GM18858 (cell line): ENCODE data around the gene CUEDC1.
A peak's percentile ranks its signal among the peaks of the same experiment; 100 is the strongest.
"Not testable (repeated sequence)": the region's sequence is repeated elsewhere in the genome, so short reads cannot be mapped to it uniquely, and the experiment has no call there.

ENCODE experiments used
- ATAC-seq: cut with Tn5 transposase; IDR thresholded peaks from one replicate; pipeline ENCODE4 v1.9.1; 2021; ENCODE audit not compliant: unreplicated experiment

The CUEDC1 gene

GRCh38 chr17:57940653-57941329 is 14.4 kb downstream of the CUEDC1 start:
- peak; percentile 45 for ATAC-seq

- no peak for ATAC-seq
Observed at GRCh38 chr17:57940231-57940630, 15.0 kb downstream of the CUEDC1 start.

- ATAC-seq, result peak; percentile 34
Observed at GRCh38 chr17:57939797-57940196, 15.4 kb downstream of the CUEDC1 start.

DNA sequence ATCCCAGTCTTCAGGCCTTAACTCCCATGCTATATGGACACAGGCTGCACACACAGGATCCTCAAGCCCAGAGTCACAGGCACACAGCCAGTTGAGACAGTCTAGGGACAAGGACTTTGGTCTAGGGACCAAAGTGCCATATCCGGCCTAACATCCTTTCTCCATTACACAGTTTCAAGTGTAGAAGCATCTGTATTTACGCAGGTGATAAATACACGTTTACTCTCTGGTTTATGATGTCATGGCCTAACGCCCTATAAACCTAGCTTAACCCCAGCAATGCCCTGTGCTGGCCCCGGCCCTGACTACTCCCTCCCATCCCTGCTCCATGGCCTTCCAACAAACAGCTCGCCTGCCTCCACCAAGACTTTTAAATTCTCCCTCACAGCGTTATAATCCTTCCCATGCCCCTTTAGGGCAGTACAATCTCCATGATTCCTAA is 17.1 kb downstream of the CUEDC1 start:
- no peak for ATAC-seq

- no peak for ATAC-seq
Observed at GRCh38 chr17:57937492-57937891, 17.7 kb downstream of the CUEDC1 start.

DNA sequence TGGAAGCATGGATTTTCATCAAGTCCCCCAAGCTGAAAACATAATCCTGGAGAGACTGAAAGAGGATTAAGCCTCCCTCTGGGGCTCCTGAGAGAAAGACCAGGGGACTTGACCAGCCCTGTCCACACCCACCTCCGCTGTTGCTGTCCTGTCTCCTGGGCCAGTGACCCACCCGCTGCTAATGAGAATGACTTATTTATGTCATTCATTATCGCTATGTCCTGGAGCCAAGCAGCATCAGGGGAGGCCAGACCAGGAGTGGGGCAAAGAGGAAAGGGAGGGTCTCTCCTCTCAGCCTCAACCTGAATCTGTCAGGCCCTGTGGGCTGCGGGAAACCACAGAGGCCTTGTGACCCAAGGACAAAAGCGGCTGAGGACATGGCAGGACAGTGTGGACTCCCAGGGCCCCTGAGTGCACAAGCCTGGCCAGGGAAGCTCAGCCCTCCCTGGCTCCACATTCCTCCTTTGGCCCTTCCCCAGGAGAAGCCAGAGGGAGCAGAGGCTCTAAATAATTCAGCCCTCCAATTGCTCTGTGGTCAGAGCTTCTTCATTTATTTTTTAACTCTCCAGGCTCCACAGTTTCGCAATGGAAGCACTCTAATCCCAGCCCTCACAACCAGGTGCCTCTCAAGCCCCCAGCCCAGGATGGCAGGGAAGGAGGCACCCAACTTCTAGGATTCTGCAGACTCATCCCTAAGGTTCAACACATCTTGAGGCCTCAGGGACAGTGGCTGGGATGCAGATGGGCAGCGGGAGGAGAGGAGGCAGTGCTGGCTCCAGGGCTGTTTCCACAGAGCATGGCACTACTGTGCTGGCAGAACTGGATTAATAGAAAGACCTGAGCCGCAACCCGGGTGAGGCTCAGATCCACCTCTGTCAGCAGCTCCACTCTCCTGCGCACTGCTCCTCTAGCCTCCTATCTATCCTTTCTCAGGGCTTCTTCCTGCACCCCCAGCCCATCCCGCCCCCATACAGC is 19.1 kb downstream of the CUEDC1 start:
- ATAC-seq, result no peak

- no peak for ATAC-seq
Observed at GRCh38 chr17:57931488-57932137, 23.6 kb downstream of the CUEDC1 start.

GRCh38 chr17:57930239-57930638 is 25.0 kb downstream of the CUEDC1 start:
- ATAC-seq, result no peak

GRCh38 chr17:57929386-57929785 is 25.8 kb downstream of the CUEDC1 start:
- no peak for ATAC-seq

DNA sequence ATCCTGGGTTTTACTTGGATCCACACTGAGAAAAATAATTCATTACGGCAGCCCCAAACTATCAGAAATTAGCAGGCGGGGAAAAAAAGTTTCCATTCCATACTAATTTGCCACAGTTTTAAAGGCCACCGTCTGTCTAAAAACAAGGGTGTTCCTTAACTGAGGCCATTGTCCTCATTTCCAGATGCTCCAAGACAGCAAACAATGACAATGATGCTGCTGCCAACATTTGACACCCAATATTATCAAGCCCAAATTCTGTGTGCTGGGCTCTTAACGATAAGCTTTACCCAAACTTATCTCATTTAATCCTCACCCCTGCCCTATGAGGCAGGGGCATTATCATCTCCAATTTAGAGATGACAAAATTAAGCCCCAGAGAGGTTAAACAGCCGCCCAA is 26.3 kb downstream of the CUEDC1 start:
- no peak for ATAC-seq

DNA sequence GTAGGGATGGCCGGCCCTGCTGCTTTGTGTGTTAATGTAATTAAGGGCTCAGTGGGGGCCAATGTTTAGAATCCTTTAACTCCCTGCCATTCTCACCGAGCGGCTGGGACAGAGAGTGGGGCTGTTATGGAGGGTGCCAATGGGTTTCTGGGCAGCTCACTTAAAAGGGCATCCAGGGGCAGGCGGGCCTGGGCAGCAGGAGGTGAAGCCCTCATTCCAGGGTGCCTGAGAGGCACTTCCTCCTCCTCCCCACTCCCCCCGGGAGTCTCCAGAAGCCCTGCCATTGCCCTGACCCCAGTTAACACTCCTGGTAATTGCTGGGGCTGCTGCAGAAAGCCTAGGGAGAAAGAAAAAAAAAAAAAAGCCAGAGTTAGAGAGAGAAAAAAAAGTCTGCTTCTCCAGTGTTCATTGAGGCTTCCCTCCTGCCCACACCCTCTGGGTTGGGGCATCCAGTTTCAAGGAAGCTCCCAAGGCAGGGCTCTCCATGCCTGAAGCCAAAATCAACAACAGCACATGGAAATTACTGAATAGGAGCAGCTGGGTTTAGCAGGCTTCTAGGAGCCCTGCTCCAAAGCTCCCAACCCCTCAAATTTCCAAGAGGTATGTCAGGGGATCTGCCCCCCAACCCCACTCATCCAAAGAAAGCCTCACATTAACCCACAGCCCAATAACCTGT is 28.0 kb downstream of the CUEDC1 start:
- no peak for ATAC-seq

DNA sequence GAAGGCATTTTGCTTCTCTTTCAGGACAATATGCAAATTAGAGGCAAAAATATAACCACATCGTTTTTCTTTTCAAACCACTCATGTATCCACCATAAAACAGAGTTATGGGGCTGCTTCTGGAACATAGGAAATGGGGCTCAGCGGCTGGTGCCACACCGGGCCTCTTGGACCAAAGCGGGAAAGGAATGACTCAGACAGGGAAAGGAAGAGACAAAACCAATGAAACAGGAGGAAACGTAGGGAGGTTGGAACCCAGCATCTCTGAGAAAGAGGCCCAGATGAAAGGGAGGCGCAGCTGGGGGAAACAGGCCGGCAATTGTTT is 28.5 kb downstream of the CUEDC1 start:
- ATAC-seq, result no peak

- no peak for ATAC-seq
Observed at GRCh38 chr17:57925361-57925990, 29.7 kb downstream of the CUEDC1 start.

DNA sequence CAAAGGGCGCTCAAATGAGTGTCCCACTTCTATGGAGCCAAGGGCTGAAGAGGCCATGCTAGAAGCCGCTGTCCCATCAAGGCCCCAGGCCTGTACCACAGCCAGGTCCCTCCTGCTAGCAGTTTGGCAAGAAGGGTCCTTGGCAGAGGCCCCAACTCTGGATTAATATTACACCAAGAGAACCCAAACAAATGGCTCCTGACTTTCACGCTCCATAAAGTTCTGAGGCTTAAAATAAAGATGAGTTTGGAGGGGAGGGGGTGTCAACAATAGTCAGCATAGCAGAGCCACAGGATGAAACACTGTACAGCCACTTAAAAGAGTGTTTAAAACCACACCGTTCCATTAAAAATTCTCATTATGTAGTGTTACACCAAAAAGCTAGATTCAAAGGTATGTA is 30.5 kb downstream of the CUEDC1 start:
- no peak for ATAC-seq

DNA sequence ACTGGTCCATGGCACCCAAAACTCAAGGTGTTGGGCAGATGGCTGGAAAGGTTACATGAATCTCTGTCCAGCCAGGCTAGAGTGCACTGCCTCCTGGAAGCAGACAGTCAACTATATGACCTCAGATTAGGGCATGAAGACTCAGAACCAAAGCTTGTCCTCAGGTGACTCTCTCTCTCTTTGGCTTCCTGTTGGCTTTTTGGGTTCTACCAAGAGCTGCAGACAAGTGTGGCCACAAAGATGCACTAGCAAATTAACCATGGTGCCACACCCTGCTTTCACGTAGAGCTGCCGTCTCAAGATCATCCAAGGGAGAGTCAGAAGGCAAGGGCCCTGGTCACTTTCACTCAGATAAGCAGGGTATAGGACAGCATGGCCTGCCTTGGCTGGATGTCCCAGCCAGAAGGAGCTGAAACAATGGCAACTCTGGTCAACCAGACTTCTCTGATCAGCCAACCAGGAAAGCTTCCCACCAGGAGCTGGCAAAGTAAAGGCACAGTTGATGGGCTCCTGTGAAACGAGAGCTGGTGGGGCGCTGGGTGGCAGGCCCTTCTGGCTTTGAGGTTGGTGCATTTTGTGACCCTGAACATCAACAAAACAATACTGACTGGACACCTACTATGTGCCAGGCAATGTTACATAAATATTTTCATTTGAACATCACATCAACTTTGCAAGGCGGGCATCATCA is 31.9 kb downstream of the CUEDC1 start:
- no peak for ATAC-seq

DNA sequence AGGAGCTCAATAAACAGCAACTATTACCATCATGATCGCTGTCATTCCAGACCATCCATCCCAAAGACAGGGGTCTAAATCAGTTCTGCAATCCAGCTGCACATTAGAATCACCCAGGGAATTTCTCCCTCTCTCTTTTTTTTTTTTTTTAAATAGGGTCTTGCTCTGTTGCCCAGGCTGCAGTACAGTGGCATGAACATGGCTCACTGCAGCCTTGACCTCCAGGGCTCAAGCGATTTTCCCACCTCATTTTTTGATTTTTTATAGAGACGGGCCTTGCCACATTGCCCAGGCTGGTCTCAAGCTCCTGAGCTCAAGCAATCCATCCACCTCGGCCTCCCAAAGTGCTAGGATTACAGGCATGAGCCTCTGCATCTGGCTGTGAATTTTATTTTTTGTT is 32.5 kb downstream of the CUEDC1 start:
- ATAC-seq, result not testable (repeated sequence)

- no peak for ATAC-seq
Observed at GRCh38 chr17:57920916-57921703, 34.1 kb downstream of the CUEDC1 start.

GRCh38 chr17:57919918-57920317 is 35.3 kb downstream of the CUEDC1 start:
- ATAC-seq, result no peak
